CD14-positive monocyte (primary cell): ENCODE results near the gene METTL17. TPM values are rescaled to one million over a fixed set of nuclear protein-coding genes. Genes with fewer than 3 reads are reported as not detected.

Experiments used
- DNase-seq, 3 donors: peaks; one replicate each; pipeline ENCODE4 v3.0.0-alpha.2; 2011 to 2022
- H2AFZ ChIP-seq: 2 replicates; pipeline ENCODE4 v1.6.0; 2012; ENCODE audit warnings: mild to moderate bottlenecking, low read depth, low read length, inconsistent platforms; ENCODE audit not compliant: insufficient read depth, poor library complexity, severe bottlenecking
- H3K27ac ChIP-seq, 2 donors: 1 replicate in 1 of 2; 2 replicates in 1 of 2; pipeline ENCODE4 v1.5.1; 2012 to 2013; ENCODE audit warnings: low read length in 2 of 2, control low read depth in 1 of 2, inconsistent platforms in 1 of 2, low read depth in 1 of 2, mild to moderate bottlenecking in 1 of 2
- H3K27me3 ChIP-seq, 2 donors: one replicate each; pipeline versions ENCODE4 v1.6.0 to v1.6.1; 2011 to 2013; ENCODE audit warnings: low read length in 2 of 2; ENCODE audit not compliant: control insufficient read depth in 2 of 2, insufficient read depth in 2 of 2
- H3K36me3 ChIP-seq, 2 donors: replicated peaks in 1 of 2; 1 replicate in 1 of 2; 2 replicates in 1 of 2; pipeline versions ENCODE4 v1.5.1 to v1.6.1; 2012 to 2013; ENCODE audit warnings: low read length in 2 of 2, control low read depth in 1 of 2, inconsistent platforms in 1 of 2, mild to moderate bottlenecking in 1 of 2; ENCODE audit not compliant: insufficient read depth in 2 of 2, control insufficient read depth in 1 of 2
- H3K4me1 ChIP-seq, 2 donors: 1 replicate in 1 of 2; 2 replicates in 1 of 2; pipeline versions ENCODE4 v1.5.1 to v1.6.1; 2012 to 2013; ENCODE audit warnings: low read length in 2 of 2, control low read depth in 1 of 2, inconsistent platforms in 1 of 2, mild to moderate bottlenecking in 1 of 2, moderate library complexity in 1 of 2; ENCODE audit not compliant: insufficient read depth in 2 of 2, control insufficient read depth in 1 of 2
- H3K4me2 ChIP-seq: replicated peaks from 2 replicates; pipeline ENCODE3; 2012; ENCODE audit warnings: low read length, moderate library complexity, mild to moderate bottlenecking; ENCODE audit not compliant: poor library complexity, severe bottlenecking; ENCODE audit errors: extremely low read depth
- H3K4me3 ChIP-seq, 3 experiments: fragments of 200-600 bp in 1 of 3; sonication (generic) in 1 of 3; replicated peaks in 1 of 3; 1 replicate in 2 of 3; 2 replicates in 1 of 3; pipeline ENCODE4 v1.5.1; 2011 to 2013; ENCODE audit warnings: low read length in 3 of 3, mild to moderate bottlenecking in 3 of 3, control low read depth in 2 of 3, low read depth in 2 of 3, inconsistent platforms in 1 of 3, moderate library complexity in 1 of 3
- H3K79me2 ChIP-seq: 2 replicates; pipeline ENCODE4 v1.6.0; 2012; ENCODE audit warnings: mild to moderate bottlenecking, control low read depth, inconsistent platforms, low read length, moderate library complexity; ENCODE audit not compliant: insufficient read depth
- H3K9ac ChIP-seq: 2 replicates; pipeline ENCODE4 v1.6.0; 2017; ENCODE audit warnings: low read length, mild to moderate bottlenecking; ENCODE audit not compliant: insufficient read depth, poor library complexity, severe bottlenecking
- H3K9me3 ChIP-seq, 2 donors: replicated peaks in 1 of 2; 1 replicate in 1 of 2; 2 replicates in 1 of 2; pipeline versions ENCODE4 v1.5.1 to v1.6.1; 2012 to 2013; ENCODE audit warnings: low read length in 2 of 2, control low read depth in 1 of 2; ENCODE audit not compliant: control insufficient read depth in 1 of 2, insufficient read depth in 1 of 2
- H4K20me1 ChIP-seq: 2 replicates; pipeline ENCODE4 v1.6.0; 2012; ENCODE audit warnings: mild to moderate bottlenecking, low read length, control low read depth, moderate library complexity; ENCODE audit not compliant: insufficient read depth
- H3K27ac Mint-ChIP-seq, 7 donors: one replicate each; pipeline ENCODE4 v1.8.0; 2020; ENCODE audit warnings: mild to moderate bottlenecking in 7 of 7, mixed read lengths in 7 of 7, moderate library complexity in 6 of 7, inconsistent platforms in 2 of 7
- H3K27me3 Mint-ChIP-seq, 3 donors: one replicate each; pipeline ENCODE4 v1.8.0; 2021 to 2022; ENCODE audit warnings: low read depth in 3 of 3, mild to moderate bottlenecking in 3 of 3, mixed read lengths in 3 of 3, moderate library complexity in 3 of 3, inconsistent platforms in 1 of 3
- H3K36me3 Mint-ChIP-seq, 2 donors: one replicate each; pipeline ENCODE4 v1.8.0; 2020; ENCODE audit warnings: mixed read lengths in 2 of 2, inconsistent platforms in 1 of 2, mild to moderate bottlenecking in 1 of 2
- H3K4me1 Mint-ChIP-seq: one replicate; pipeline ENCODE4 v1.8.0; 2020; ENCODE audit warnings: mild to moderate bottlenecking, mixed read lengths
- H3K4me3 Mint-ChIP-seq, 2 donors: one replicate each; pipeline ENCODE4 v1.8.0; 2020; ENCODE audit warnings: mild to moderate bottlenecking in 2 of 2, mixed read lengths in 2 of 2, moderate library complexity in 1 of 2
- H3K9me3 Mint-ChIP-seq, 7 donors: one replicate each; pipeline ENCODE4 v1.8.0; 2020 to 2022; ENCODE audit warnings: mixed read lengths in 7 of 7, mild to moderate bottlenecking in 6 of 7, moderate library complexity in 6 of 7, inconsistent platforms in 2 of 7
- CTCF ChIP-seq: fragments of 200-600 bp; IDR thresholded peaks from one replicate; pipeline ENCODE4 v1.8.0; 2022; ENCODE audit warnings: antibody characterized with exemption, mild to moderate bottlenecking
- WGBS: methylation state at CpG from one replicate; pipeline ENCODE4 v1.1.5; 2013; ENCODE audit warnings: missing lambda C conversion rate; ENCODE audit not compliant: insufficient coverage; 5-methylcytosine and 5-hydroxymethylcytosine counted together
- intact Hi-C, 2 donors: fragments of 100-400 bp; cut with micrococcal nuclease; formaldehyde crosslinking; loops; one replicate each; pipeline versions ENCODE4 v1.15.0 to v1.15.1; 2023
- polyA plus RNA-seq, 3 donors: library from polyadenylated mRNA; depleted of rRNA in 1 of 3; unstranded in 2 of 3; stranded (reverse) in 1 of 3; fragments of 300-500 nt in 2 of 3; fragments of >200 nt in 1 of 3; fragmentation: Illumina TruSeq in 2 of 3; gene quantifications; 1 replicate in 2 of 3; 2 replicates in 1 of 3; pipeline ENCODE4 v1.2.3, GENCODE V29; 2012 to 2021

METTL17 gene
- polyA plus RNA-seq, 3 donors = 20.1 to 137 (median 21.1) TPM

- intact Hi-C loops = no loop called here
- Histone ChIP-seq H4K20me1 (no peaks in the 10 kb centered on the region), H3K4me2 (no peak overlapping the region), H3K27me3 (no peaks in the 10 kb centered on the region), H3K79me2 (no peaks in the 10 kb centered on the region), H3K9me3 (no peaks in the 10 kb centered on the region), H3K27ac (no peak overlapping the region), H2AFZ (no peak overlapping the region), H3K4me1 (no peaks in the 10 kb centered on the region), H3K9ac (no peak overlapping the region), H3K4me3 (no peak overlapping the region), H3K36me3 (peaks cover 28 to 31% of the 10 kb centered on the region in 2 donors)
- no peak for DNase-seq
- no peak overlapping the region for H3K4me3 Mint-ChIP-seq
- H3K27me3 Mint-ChIP-seq = peaks cover 0 to 4% (median 0%) of the 10 kb centered on the region in 3 donors
- H3K27ac Mint-ChIP-seq = no peak overlapping the region
- no peak for TF ChIP-seq CTCF
- WGBS = 76% methylated on average over 2 of the region's 4 CpGs
- peaks cover 28 to 32% of the 10 kb centered on the region in 2 donors for H3K36me3 Mint-ChIP-seq
- H3K4me1 Mint-ChIP-seq = no peaks in the 10 kb centered on the region
- H3K9me3 Mint-ChIP-seq = peaks cover 0 to 1% (median 0%) of the 10 kb centered on the region in 7 donors
Observed at GRCh38 chr14:20999591-20999990, 9.8 kb downstream of the METTL17 start.

- no peak overlapping the region for H3K4me3 Mint-ChIP-seq
- H3K36me3 Mint-ChIP-seq = peaks cover 12 to 15% of the 10 kb centered on the region in 2 donors
- H3K4me1 Mint-ChIP-seq = no peaks in the 10 kb centered on the region
- Histone ChIP-seq H3K27me3 (no peaks in the 10 kb centered on the region), H3K9me3 (no peaks in the 10 kb centered on the region), H3K79me2 (no peaks in the 10 kb centered on the region), H3K4me3 (no peak overlapping the region), H3K4me1 (no peaks in the 10 kb centered on the region), H4K20me1 (no peaks in the 10 kb centered on the region), H3K27ac (no peak overlapping the region), H3K36me3 (peaks cover 12 to 14% of the 10 kb centered on the region in 2 donors), H3K4me2 (no peak overlapping the region), H2AFZ (no peak overlapping the region), H3K9ac (no peak overlapping the region)
- intact Hi-C loops = no loop called here
- no peak overlapping the region for H3K27ac Mint-ChIP-seq
- H3K27me3 Mint-ChIP-seq = peaks cover 0 to 4% (median 0%) of the 10 kb centered on the region in 3 donors
- peaks cover 0 to 1% (median 0%) of the 10 kb centered on the region in 7 donors for H3K9me3 Mint-ChIP-seq
- 74% methylated on average over 3 of the region's 7 CpGs for WGBS
- TF ChIP-seq CTCF = no peak
- no peak for DNase-seq
Observed at GRCh38 chr14:21001218-21001617, 11.4 kb downstream of the METTL17 start.
